SK-N-SH treated with all-trans-retinoic acid at 6 μM for 48 hours (cell line): ENCODE data around the gene CCNY.

Source experiments
- ATAC-seq: fragments of 200-7000 bp; cut with Tn5 transposase; 3 replicates; pipeline ENCODE4 v1.9.1; 2020; ENCODE audit warnings: mild to moderate bottlenecking, moderate library complexity
- BACH2 ChIP-seq: fragments of 250-450 bp; sonication (Bioruptor Pico); IDR thresholded peaks from 2 replicates; pipeline ENCODE4 v1.9.0; 2021; ENCODE audit warnings: mild to moderate bottlenecking, borderline replicate concordance
- CSDC2 ChIP-seq: fragments of 250-450 bp; sonication (Bioruptor Pico); IDR thresholded peaks from 2 replicates; pipeline ENCODE4 v1.5.0; 2020; ENCODE audit warnings: mild to moderate bottlenecking, moderate library complexity
- ESRRG ChIP-seq: fragments of 250-450 bp; sonication (Bioruptor Pico); IDR thresholded peaks from 2 replicates; pipeline ENCODE4 v1.6.1; 2021; ENCODE audit warnings: mild to moderate bottlenecking
- GLIS3 ChIP-seq: fragments of 250-450 bp; sonication (Bioruptor Pico); IDR thresholded peaks from 2 replicates; pipeline ENCODE4 v1.5.0; 2020; ENCODE audit warnings: mild to moderate bottlenecking, moderate library complexity
- ISL1 ChIP-seq: fragments of 250-450 bp; sonication (Bioruptor Pico); IDR thresholded peaks from 2 replicates; pipeline ENCODE4 v2.1.2; 2022; ENCODE audit warnings: mild to moderate bottlenecking, moderate library complexity
- RARB ChIP-seq: fragments of 250-450 bp; sonication (Bioruptor Pico); IDR thresholded peaks from 2 replicates; pipeline ENCODE4 v1.8.0; 2021; ENCODE audit warnings: mild to moderate bottlenecking, moderate library complexity
- SNAI2 ChIP-seq: fragments of 250-450 bp; sonication (Bioruptor Pico); IDR thresholded peaks from 2 replicates; pipeline ENCODE4 v1.5.0; 2020; ENCODE audit warnings: mild to moderate bottlenecking, moderate library complexity
- TOX ChIP-seq: fragments of 250-450 bp; sonication (Bioruptor Pico); IDR thresholded peaks from 2 replicates; pipeline ENCODE4 v1.8.0; 2021; ENCODE audit warnings: mild to moderate bottlenecking, moderate library complexity, borderline replicate concordance
- TSHZ2 ChIP-seq: fragments of 250-450 bp; sonication (Bioruptor Pico); IDR thresholded peaks from 2 replicates; pipeline ENCODE4 v1.5.0; 2020; ENCODE audit warnings: mild to moderate bottlenecking, moderate library complexity
- ZC3H10 ChIP-seq: fragments of 250-450 bp; sonication (Bioruptor Pico); IDR thresholded peaks from 2 replicates; pipeline ENCODE4 v1.5.1; 2021; ENCODE audit warnings: mild to moderate bottlenecking, moderate library complexity
- ZFP3 ChIP-seq: fragments of 250-450 bp; sonication (Bioruptor Pico); IDR thresholded peaks from 2 replicates; pipeline ENCODE4 v1.5.0; 2020; ENCODE audit warnings: mild to moderate bottlenecking, moderate library complexity
- ZFP30 ChIP-seq: fragments of 450-650 bp; formaldehyde crosslinking; IDR thresholded peaks from 2 replicates; pipeline ENCODE4 v1.5.0; 2022; ENCODE audit warnings: mild to moderate bottlenecking, moderate library complexity
- ZNF70 ChIP-seq: fragments of 450-650 bp; formaldehyde crosslinking; IDR thresholded peaks from 2 replicates; pipeline ENCODE4 v1.5.0; 2020; ENCODE audit warnings: mild to moderate bottlenecking, moderate library complexity
- ZNF8 ChIP-seq: fragments of 450-650 bp; formaldehyde crosslinking; IDR thresholded peaks from 2 replicates; pipeline ENCODE4 v1.5.0; 2020; ENCODE audit warnings: mild to moderate bottlenecking, moderate library complexity
- TF ChIP-seq, protein P1 (sequence below): fragments of 250-450 bp; sonication (Bioruptor Pico); IDR thresholded peaks from 2 replicates; pipeline ENCODE4 v1.8.0; 2021; ENCODE audit warnings: low read depth, mild to moderate bottlenecking, moderate library complexity, borderline replicate concordance
- TF ChIP-seq, protein P2 (sequence below): fragments of 250-450 bp; sonication (Bioruptor Pico); IDR thresholded peaks from 2 replicates; pipeline ENCODE4 v1.8.0; 2020; ENCODE audit warnings: mild to moderate bottlenecking, moderate library complexity, borderline replicate concordance
- TF ChIP-seq, protein P3 (sequence below): fragments of 250-450 bp; sonication (Bioruptor Pico); IDR thresholded peaks from 2 replicates; pipeline ENCODE4 v1.5.1; 2021; ENCODE audit warnings: mild to moderate bottlenecking, moderate library complexity

Gene CCNY

DNA sequence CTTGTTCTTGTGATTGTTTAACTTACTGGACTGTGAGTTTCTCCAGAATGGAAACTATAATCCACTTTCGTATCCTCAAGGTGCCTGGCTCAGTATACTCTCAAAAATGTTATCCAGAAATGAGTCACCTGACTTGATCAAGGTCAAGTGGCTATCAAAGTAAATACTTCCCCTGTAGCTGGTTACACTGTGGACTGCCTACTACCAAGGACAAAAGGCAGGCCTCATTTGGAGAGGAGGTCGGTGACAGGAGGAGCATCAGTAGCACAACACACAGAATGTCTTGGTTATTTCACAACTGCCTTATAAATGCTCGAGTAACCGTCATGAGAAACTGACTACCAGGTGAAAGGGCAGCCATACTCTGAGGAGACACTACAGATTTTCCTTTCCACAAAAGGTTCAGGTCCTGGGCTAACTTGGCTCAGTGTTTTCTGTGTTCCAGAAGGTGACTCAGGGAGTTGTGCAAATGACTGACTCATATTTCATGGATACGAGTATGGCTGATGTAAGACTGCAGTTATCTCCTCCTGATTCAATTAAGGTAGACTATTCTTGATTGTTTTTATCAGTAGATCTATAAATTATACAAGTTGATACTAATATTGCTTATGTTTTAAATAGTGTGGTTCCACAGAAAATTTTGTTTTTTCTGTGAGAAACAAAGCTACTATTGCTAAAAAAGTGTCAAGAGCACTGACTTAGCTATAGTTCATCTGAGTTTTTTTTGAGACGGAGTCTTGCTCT is 4.2 kb upstream of the CCNY start (continued):
- TF ChIP-seq TSHZ2 (CRISPR knock-in tag) (no peak), RARB (CRISPR knock-in tag) (no peak), ZFP30 (CRISPR knock-in tag) (no peak), ZNF8 (CRISPR knock-in tag) (no peak)

DNA sequence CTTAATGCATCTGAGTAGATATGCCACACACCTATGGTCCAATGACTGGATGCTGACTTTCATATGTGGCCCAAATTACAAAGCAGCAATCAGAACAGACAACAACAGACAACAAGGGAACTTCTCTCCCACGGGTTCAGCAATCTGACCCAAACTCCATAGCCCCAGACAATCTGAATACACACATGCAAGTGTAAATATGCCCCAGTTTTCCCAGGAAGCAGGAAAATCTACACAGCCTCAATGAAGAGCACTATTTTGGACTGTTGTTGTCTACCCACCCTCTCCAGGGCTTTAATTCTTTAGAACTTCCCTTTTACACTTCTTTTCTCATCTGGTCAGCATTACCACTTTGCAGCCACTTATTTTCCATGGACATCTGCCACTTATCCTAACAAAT is 2.0 kb upstream of the CCNY start:
- no peak for ATAC-seq
- no peak for TF ChIP-seq ZFP30 (CRISPR knock-in tag)
- TF ChIP-seq, protein P1, sequence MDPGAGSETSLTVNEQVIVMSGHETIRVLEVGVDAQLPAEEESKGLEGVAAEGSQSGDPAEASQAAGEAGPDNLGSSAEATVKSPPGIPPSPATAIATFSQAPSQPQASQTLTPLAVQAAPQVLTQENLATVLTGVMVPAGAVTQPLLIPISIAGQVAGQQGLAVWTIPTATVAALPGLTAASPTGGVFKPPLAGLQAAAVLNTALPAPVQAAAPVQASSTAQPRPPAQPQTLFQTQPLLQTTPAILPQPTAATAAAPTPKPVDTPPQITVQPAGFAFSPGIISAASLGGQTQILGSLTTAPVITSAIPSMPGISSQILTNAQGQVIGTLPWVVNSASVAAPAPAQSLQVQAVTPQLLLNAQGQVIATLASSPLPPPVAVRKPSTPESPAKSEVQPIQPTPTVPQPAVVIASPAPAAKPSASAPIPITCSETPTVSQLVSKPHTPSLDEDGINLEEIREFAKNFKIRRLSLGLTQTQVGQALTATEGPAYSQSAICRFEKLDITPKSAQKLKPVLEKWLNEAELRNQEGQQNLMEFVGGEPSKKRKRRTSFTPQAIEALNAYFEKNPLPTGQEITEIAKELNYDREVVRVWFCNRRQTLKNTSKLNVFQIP (CRISPR knock-in tag): no peak
- TF ChIP-seq BACH2 (CRISPR knock-in tag): no peak
- TF ChIP-seq, protein P2, sequence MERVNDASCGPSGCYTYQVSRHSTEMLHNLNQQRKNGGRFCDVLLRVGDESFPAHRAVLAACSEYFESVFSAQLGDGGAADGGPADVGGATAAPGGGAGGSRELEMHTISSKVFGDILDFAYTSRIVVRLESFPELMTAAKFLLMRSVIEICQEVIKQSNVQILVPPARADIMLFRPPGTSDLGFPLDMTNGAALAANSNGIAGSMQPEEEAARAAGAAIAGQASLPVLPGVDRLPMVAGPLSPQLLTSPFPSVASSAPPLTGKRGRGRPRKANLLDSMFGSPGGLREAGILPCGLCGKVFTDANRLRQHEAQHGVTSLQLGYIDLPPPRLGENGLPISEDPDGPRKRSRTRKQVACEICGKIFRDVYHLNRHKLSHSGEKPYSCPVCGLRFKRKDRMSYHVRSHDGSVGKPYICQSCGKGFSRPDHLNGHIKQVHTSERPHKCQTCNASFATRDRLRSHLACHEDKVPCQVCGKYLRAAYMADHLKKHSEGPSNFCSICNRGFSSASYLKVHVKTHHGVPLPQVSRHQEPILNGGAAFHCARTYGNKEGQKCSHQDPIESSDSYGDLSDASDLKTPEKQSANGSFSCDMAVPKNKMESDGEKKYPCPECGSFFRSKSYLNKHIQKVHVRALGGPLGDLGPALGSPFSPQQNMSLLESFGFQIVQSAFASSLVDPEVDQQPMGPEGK (CRISPR knock-in tag): no peak
- TF ChIP-seq ZC3H10: no peak
- no peak for TF ChIP-seq ISL1
- no peak for TF ChIP-seq RARB (CRISPR knock-in tag)

DNA sequence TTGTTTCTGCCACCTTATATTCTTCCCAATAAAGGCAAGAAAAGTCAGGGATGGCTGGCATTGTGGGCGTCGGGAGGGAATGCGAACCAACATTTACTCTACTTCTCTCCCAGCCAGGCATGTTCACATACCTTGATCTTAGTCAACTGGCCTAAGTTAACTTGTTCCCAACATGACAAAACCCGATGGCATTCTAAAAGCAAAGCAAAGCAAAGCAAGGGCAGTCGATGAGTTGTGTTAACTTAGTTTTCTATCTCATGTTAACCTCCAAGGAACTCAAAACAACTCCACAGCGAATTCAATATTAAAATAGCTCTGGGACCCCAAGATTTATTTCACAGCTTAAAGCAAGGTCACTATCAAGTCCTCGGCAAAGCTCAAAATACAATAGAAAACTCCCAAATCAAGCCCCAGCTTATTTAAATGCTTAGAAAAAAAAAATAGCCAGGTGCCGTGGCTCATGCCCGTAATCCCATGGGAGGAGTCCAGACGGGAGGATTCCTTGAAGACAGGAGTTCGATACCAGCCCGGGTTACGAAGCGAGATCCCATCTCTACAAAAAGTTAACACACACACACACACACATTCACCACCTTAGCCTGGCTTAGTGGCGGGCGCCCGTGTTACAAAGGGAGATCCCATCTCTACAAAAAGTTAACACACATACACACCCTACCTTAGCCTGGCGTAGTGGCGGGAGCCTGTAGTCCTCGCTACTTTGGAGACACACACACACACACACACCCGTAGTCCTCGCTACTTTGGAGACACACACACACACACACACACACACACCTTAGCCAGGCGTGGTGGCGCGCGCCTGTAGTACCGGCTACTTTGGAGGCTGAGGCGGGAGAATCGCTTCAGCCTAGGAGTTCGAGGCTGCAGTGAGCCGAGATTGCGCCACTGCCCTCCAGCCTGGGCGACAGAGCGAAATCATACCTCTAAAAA is 901 bp upstream of the CCNY start:
- peak; percentile 19 for ATAC-seq
- TF ChIP-seq ZFP3 (CRISPR knock-in tag) (peak; percentile 31; the same call in 1 of the 2 replicates), SNAI2 (CRISPR knock-in tag) (no peak)

DNA sequence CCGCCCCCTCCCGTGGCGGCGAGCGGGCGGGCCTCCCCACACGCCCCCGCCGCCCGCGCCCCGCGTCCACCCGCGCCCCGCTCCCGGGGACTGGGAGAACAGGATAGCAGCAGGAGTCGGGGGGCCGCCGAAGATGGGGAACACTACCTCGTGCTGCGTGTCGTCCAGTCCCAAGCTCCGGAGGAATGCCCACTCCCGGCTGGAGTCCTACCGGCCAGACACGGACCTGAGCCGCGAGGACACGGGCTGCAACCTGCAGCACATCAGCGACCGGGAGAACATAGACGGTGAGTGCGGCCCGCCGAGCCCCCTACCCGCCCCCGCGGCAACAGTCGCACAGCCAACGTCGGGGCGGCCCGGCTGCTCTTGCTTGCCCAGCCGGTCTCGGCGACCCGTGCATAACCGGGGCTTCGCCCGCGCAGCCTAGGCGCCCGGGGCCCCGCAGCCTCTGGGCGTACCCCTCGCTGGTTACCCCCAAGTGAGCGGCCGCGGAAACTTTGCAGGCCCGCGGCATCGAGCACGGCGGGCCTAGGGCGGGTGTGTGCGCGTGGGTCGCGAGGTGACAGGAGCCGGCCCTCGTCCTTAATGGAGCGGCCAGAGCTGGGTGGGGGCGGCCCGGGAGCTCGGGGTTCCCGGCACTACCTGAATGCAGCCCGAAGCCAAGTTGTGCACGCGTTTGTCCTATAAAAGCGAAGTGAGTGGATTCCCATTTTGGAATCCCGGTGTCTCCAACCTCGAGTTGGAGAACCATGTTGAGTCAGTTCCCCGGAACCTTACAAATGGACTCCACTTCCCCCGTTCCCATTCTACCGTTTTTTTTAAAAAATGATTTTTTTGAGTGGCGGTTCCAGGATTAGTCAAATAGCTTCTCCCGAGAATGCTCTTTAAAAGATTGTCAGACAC is 863 bp downstream of the CCNY start:
- ATAC-seq: peak; percentile 58
- TF ChIP-seq ZFP30 (CRISPR knock-in tag) (no peak), ZNF8 (CRISPR knock-in tag) (no peak), TOX (no peak), ZNF70 (CRISPR knock-in tag) (no peak), ZC3H10 (no peak), CSDC2 (CRISPR knock-in tag) (no peak), ESRRG (CRISPR knock-in tag) (no peak), GLIS3 (CRISPR knock-in tag) (no peak)
- TF ChIP-seq, protein P1 (CRISPR knock-in tag): no peak
- TF ChIP-seq, protein P2 (CRISPR knock-in tag): no peak
- TF ChIP-seq, protein P3, sequence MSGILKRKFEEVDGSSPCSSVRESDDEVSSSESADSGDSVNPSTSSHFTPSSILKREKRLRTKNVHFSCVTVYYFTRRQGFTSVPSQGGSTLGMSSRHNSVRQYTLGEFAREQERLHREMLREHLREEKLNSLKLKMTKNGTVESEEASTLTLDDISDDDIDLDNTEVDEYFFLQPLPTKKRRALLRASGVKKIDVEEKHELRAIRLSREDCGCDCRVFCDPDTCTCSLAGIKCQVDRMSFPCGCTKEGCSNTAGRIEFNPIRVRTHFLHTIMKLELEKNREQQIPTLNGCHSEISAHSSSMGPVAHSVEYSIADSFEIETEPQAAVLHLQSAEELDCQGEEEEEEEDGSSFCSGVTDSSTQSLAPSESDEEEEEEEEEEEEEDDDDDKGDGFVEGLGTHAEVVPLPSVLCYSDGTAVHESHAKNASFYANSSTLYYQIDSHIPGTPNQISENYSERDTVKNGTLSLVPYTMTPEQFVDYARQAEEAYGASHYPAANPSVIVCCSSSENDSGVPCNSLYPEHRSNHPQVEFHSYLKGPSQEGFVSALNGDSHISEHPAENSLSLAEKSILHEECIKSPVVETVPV: no peak
